Measurements from ENCODE around the gene CROCC. TPM values are rescaled to one million over a fixed set of nuclear protein-coding genes. Genes with fewer than 3 reads are reported as not detected.

CROCC gene
- total and polyA plus RNA-seq, 9 of the 15 experiments (the other 6 are each of a cell fraction or from before 2014, with no cell fraction given): 0.17 to 15.4 (median 7.6) TPM

- TF ChIP-seq PRDM10 (IDR thresholded peaks at IDR 0.05; ENCODE audit: partially characterized antibody): peak; percentile 15
- TF ChIP-seq MIER1 (IDR thresholded peaks at IDR 0.05; ENCODE audit: low read depth): peak; percentile 72
- no peak for TF ChIP-seq BRD4 (IDR thresholded peaks at IDR 0.05)
- TF ChIP-seq PTBP1 (IDR thresholded peaks at IDR 0.05; ENCODE audit: low read depth, low read length): peak; percentile 87; the same call in 1 of the 2 replicates
- peak; percentile 20 to 37 (median 24); a peak in 1 of 6 replicates for TF ChIP-seq CTCF (IDR thresholded peaks at IDR 0.05 in 2 of 3, conservative IDR thresholded peaks at IDR 0.05 in 1 of 3; ENCODE audit: insufficient read depth in 2 of 3, low read depth in 1 of 3, low read length in 3 of 3)
- TF ChIP-seq HDAC3 (IDR thresholded peaks at IDR 0.05; ENCODE audit: borderline replicate concordance, partially characterized antibody): no peak
- TF ChIP-seq ESRRB (CRISPR knock-in tag; IDR thresholded peaks at IDR 0.05; ENCODE audit: borderline replicate concordance): no peak
- no peak for TF ChIP-seq MBD2 (IDR thresholded peaks at IDR 0.05; ENCODE audit: borderline replicate concordance, low read depth)
Observed at GRCh38 chr1:17004466-17005364, 83.0 kb downstream of the CROCC start (continued).
